GM21423 (cell line): ENCODE measurements around the gene PROX2.

Source experiments
- ATAC-seq: cut with Tn5 transposase; IDR thresholded peaks from one replicate; pipeline ENCODE4 v1.9.1; 2021; ENCODE audit warnings: mild to moderate bottlenecking, moderate library complexity; ENCODE audit not compliant: unreplicated experiment

PROX2 gene

GRCh38 chr14:74909911-74910310, 34.0 kb upstream of the PROX2 start:
- no peak for ATAC-seq

DNA sequence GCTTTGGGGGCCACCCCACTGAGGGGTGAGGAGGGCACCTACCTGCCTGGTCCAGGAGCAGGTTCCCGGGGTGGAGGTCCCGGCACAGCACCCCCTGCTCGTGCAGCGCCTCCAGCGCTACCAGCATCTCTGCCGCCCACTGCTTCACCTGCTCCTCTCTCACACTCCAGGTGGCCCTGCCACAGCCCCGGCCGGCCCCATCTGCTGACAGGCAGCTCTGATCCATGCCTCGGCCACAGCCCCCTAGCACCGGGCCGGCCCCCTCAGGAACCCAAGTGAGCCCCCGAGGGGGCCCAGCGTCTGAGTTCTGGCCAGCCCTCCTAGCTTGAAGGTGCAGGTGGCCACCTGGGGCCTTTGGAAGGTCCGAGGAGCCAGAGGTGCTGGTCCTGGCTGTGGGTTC, 33.6 kb upstream of the PROX2 start:
- ATAC-seq: no peak

- no peak for ATAC-seq
These were observed 33.0 kb upstream of the PROX2 start for GRCh38 chr14:74908861-74909341.

DNA sequence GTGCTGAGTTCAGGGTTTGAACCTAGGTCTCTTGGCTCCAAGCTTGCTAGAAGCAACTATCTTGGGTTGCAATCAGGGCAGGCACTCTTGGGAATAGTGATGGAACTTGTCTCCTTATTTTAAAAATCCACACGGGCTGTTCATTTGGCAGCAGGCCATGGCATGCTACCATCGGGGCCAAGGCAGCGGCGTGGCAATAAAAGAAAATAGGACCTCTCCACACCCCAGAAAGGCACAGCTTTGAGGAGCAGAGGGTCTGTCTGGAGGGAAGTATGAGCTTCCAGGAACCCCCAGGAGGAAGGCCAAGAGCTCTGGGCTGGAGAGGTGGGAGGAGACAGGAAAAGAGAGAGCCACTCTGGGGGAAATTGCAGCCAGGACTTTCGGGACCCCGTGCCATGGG, 31.8 kb upstream of the PROX2 start:
- ATAC-seq: no peak

DNA sequence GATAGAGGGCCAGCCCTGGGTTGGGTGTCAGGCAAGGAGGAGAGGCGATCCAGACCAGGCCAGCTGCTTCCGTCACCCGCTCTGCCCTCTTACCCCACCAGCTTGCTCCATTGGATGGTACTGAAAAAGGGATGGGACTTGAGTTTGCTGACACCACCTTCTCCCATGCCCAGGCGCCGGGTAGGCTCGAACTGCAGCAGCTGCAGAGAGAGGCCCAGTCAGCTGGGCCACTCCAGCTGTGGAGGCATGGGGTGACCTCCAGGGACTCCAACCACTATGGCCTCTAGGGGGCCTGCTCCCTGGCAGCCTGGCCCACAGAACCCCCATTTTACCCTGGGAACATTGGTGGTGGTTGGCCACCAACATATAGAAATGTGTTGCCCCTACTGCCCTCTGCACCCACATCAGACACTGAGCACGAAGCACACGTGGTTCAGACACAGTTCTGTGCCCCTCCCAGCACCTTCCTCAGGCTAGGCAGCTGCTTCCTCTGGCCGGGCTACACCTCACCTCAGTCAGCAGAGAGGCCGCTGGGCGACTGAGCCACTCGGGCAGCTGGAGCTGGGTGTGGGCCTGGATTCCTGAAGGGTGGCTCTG, 31.1 kb upstream of the PROX2 start:
- no peak for ATAC-seq

DNA sequence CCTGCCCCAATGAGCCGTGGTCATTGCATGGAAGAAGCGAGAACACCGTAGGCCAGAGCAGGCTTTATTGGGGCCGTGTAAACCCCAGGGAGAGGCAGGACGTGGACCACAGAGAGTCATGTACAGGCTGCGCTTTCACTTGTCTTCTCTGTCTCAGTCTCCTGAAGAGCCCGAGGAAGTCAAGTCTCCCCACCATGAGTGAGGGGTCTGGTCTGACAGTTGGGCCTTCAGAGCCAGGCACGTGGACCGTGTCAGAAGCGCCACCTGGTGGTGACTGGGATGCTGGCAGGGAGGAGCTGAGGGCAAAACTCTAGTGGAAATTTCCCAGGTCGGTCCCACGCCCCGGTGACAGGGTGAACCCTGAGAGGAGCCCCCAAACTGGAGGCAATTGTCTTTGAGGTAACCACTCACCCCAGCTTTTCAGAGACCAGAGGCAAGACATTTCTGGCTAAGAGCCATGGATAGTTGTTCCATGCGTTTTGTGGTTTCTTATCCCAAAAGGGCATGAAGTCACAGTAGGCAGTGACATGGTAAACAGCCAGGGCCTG, 29.7 kb upstream of the PROX2 start:
- no peak for ATAC-seq

DNA sequence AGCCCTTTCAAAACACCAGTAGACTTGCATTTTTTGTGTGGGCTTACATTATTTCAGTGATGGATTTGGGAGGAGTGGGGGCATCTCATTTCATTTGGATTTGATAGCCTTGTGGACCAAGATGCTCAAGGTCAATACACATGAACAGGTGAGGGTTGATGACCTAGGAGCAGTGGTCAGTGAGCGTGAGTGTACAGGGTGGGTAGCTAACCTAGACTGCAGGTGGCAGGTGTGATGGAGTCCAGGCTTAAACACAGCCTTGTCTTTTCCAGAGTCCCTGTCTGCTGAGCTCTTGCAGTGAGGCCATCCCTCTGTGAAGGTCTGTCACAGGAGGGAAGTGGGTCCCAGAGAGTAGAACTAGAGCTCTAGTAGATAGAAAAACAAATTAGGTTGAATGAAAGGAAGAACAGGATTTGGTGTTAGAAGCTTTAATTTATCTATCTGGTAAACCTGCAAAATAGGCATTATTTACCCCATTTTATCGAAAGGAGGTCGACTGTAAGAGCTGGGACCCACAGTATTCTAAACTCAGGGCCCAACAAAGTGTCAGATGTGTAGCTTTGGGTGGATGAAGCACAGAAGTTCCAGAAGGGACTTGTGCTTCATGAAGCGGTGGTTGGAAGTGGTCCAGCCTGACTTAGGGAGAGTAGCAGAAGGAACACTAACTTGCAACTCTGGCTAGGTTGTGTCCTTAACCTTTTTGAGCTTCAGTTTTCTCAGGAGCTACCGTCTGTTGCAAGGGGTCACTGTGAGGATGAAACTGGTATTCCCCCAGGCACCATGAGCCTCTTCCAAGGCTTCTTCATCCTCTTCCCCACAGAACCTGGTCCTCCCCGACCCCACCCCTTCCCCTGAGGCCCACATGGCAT, 28.9 kb upstream of the PROX2 start:
- no peak for ATAC-seq

- ATAC-seq: no peak
These were observed 27.2 kb upstream of the PROX2 start for GRCh38 chr14:74902941-74903705.

DNA sequence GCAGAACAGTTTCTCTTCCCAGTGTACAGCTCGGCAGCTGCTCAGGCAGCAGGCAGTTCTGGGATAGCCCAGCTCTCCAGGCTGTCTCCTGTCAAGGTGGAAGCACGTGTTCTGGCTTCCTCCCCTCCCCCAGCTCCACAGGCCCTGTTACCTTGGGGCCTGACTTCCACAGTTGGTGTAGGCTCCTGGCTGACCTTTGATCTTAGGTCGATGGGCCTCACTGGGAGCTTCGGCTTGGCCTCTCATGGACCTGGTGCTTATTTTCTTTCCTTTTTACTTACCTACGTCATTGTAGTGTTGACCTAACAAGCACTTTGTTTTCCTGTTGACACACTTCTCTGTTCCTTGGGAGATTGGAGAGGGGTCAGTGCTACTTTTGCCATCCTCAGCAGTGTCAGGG, 22.7 kb upstream of the PROX2 start:
- no peak for ATAC-seq

GRCh38 chr14:74898083-74898482, 22.1 kb upstream of the PROX2 start:
- ATAC-seq: no peak

DNA sequence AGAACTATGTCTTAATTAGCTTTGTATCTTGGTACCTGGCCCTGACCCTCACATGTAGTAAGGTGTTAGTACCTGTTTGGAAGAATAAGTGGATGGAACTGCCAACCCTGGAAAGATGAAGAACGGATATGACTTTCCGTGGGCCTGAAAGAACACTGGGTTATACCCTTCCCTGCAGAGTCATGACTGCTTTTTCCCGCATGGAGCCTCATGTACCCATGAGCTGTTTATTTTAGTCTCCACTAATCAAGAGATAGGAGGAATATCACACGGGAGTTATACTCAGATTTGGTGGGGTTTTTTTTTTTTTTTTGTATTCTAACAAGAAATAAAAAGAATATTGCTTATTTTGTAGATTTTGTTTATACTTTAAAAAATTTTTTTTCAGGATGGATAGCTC, 21.7 kb upstream of the PROX2 start:
- no peak for ATAC-seq

- no peak for ATAC-seq
These were observed 20.5 kb upstream of the PROX2 start for GRCh38 chr14:74896400-74896799.

GRCh38 chr14:74893614-74894091, 17.7 kb upstream of the PROX2 start:
- ATAC-seq: no peak

GRCh38 chr14:74892745-74893144, 16.8 kb upstream of the PROX2 start:
- no peak for ATAC-seq

- ATAC-seq: no peak
These were observed 15.9 kb upstream of the PROX2 start for GRCh38 chr14:74891870-74892269.

DNA sequence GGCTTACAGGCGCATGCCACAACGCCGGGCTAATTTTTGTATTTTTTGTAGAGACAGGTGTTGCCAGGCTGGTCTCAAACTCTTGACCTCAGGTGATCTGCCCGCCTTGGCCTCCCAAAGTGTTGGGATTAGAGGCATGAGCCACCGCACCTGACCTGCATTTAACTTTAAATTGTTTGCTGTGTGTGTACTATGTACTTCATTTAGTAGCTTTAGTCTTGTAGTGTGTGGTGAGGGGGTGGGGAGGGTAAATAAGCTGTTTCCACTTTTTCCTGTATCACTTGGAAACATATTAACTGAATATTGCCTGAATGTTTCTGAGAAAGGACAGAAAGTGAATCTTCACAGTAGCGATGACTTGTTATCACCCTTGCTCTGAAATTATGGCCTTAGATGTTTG, 14.3 kb upstream of the PROX2 start:
- ATAC-seq: no peak

- ATAC-seq: no peak
These were observed 12.5 kb upstream of the PROX2 start for GRCh38 chr14:74888164-74889158.

DNA sequence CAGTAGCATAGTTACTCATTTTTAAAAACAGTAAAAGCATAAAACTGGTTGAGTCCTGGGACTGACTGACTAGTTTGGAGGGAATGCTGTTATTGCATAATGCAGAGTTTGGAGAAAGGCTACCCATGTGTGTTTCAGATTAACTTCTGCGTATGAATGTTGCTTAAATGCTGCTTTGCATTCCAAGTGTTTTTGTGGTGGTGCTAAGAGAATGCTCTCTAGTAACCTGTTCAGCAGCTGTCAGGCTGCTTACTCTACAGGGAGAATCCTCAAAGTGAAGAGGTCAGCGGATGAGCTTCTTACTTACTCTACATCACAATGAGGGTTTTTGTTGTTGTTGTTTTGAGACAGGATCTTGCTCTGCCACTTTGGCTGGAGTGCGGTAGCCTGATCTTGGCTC, 10.1 kb upstream of the PROX2 start:
- no peak for ATAC-seq

DNA sequence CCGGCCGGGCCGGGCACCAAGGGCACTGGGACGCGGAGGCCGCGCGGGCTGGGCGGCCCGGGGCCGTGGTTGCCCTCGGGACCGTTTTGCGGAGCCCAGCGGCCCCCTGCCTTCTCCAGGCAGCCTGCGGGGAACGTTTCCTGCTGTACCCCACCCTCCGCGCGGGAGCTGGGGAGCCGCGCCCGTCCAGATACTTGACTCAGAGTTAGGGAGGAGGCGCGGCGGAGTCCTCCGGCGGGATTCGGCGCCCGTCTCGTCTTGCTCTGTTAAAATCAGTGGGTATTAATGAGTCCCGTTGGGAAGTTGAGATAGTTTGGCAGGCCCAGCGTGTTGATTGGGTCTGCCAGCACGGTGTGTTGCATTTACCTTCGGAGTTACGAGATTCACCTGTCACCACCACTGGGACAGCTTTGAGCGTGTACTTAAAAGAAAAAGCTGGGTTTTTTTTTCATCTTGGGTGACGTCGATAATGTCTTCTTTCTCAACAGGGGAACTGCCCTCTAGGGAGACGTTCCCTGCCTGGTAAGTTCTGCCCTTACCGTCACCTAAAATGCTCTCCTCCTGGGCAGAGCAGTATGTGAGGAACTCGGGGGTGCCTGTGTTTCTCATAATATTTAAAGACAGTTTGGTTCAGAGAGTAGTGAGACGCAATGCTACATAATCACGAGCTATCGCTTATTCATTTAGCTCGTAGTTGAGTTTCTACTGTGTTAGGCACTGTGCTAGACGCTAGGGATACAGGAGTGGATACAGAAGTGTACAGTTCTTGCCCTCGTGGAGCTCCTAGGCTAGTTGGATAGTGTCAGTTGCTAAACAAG, 6.4 kb upstream of the PROX2 start:
- peak; percentile 28 for ATAC-seq
